GM21528 (cell line): ENCODE data around the gene MED1.
A peak's percentile ranks its signal among the peaks of the same experiment; 100 is the strongest.
"Not testable (repeated sequence)": the region's sequence is repeated elsewhere in the genome, so short reads cannot be mapped to it uniquely, and the experiment has no call there.

Experiments used
- ATAC-seq: cut with Tn5 transposase; IDR thresholded peaks from one replicate; pipeline ENCODE4 v1.9.1; 2021; ENCODE audit warnings: mild to moderate bottlenecking, moderate library complexity; ENCODE audit not compliant: unreplicated experiment, low FRiP score

MED1 gene

DNA sequence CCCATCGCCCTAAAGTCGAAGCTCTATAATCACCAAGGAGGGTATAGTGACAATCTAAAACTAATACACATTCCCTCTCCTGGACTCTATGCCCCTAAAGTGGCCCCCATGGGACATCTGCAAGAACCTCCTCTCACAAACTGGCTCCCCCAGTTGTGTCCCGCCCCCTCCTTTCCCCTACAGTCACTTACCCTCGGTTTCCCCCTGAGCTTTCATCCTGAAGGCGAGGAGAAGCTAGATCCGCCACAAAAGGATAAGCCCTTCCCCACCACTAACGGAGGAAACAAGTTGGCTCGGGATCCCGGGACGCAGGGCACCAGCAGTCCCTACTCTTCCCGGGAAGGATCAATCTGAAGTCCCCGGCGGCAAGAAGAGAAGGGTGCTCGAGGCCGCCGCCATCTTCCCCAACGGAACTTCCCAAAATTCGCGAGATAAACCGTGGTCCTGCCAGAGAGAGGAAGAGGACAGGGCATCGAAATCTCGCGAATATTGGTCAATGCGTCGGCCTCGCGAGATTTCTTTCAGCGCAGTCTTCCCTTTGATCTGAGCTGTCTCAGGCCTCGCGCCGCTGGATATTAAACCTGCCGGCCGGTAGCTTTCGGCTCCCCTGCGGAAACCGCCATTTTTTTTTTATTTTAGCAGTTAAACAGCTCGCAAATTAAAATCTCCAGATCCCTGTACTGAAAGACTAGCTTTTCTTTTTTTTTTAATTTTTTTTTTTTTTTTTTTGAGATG lies at the start of gene MED1:
MED1 (minus strand) TSS at position 417 of the 735 bp plus-strand sequence; CDS start at position 216, 201 bp downstream.
- ATAC-seq: peak; percentile 84

- not testable (repeated sequence) for ATAC-seq
Measured at GRCh38 chr17:39496921-39497320, 45.9 kb upstream of the MED1 start.

- ATAC-seq: no peak
Measured at GRCh38 chr17:39487946-39488345, 36.9 kb upstream of the MED1 start.

- ATAC-seq: not testable (repeated sequence)
Measured at GRCh38 chr17:39487490-39487889, 36.4 kb upstream of the MED1 start.

DNA sequence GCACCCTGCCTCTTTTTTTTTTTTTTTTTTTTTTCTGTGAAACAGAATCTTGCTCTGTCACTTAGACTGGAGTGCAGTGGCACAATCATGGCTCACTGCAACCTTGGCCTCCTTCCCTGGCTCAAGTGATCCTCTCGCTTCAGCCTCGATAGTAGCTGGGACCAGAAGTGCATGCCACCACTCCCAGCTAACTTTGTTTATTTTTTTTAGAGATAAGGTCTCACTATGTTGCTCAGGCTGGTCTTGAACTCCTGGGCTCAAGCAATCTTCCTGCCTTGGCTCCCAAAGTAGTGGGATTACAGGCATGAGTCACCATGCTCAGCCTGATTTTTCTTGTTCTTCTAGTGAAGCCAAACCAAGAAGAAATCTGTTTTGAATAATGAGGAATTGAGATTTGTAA lies 35.2 kb upstream of the MED1 start:
- no peak for ATAC-seq

GRCh38 chr17:39485555-39485954 lies 34.5 kb upstream of the MED1 start:
- no peak for ATAC-seq

GRCh38 chr17:39484178-39484577 lies 33.1 kb upstream of the MED1 start:
- ATAC-seq: no peak

- ATAC-seq: no peak
Measured at GRCh38 chr17:39483506-39483905, 32.4 kb upstream of the MED1 start.

- not testable (repeated sequence) for ATAC-seq
Measured at GRCh38 chr17:39479631-39480030, 28.6 kb upstream of the MED1 start.

DNA sequence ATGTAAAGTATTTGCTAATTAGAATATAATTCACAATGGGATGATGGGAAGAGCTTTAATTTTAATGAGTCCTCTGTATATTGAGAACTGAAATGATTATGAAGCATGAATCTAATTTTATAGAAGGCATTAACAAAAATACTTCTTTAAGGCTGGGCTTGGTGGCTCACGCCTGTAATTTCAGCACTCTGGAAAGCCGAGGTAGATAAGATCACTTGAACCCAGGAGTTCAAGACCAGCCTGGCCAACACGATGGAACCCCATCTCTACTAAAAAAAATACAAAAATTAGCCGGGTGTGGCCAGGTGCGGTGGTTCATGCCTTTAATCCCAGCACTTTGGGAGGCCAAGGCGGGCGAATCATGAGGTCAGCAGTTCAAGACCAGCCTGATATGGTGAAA lies 22.2 kb upstream of the MED1 start:
- ATAC-seq: no peak

DNA sequence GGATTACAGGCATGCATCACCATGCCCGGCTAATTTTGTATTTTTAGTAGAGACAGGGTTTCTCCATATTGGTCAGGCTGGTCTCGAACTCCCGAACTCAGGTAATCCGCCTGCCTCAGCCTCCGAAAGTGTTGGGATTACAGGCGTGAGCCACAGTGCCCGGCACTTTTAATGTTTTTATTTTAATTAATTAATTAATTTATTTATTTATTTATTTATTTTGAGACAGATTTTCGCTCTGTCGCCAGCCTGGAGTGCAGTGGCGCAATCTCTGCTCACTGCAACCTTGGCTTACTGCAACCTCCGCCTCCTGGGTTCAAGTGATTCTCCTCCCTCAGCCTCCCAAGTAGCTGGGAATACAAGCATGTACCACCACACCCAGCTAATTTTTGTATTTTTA lies 17.5 kb upstream of the MED1 start:
- ATAC-seq: not testable (repeated sequence)

DNA sequence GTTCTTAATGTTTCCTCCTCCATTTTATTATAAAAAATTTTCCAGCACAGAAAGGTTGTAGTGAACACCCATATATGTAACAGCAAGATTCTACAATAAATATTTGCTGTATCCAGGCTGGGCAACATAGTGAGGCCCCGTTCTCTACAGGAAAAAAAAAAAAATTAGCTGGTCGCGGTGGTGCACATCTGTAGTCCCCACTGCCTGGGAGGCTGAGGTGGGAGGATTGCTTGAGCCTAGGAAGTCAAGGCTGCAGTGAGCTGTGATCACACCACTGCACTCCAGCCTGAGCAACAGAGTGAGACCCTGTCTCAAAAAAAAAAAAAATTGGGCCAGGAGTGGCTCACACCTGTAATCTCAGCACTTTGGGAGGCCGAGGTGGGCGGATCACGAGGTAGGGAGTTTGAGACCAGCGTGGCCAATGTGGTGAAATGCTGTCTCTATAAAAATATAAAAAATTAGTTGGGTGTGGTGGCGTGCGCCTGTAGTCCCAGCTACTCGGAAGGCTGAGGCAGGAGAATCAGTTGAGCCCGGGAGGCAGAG lies 13.6 kb upstream of the MED1 start:
- not testable (repeated sequence) for ATAC-seq

GRCh38 chr17:39462631-39463375 lies 11.7 kb upstream of the MED1 start:
- ATAC-seq: no peak

DNA sequence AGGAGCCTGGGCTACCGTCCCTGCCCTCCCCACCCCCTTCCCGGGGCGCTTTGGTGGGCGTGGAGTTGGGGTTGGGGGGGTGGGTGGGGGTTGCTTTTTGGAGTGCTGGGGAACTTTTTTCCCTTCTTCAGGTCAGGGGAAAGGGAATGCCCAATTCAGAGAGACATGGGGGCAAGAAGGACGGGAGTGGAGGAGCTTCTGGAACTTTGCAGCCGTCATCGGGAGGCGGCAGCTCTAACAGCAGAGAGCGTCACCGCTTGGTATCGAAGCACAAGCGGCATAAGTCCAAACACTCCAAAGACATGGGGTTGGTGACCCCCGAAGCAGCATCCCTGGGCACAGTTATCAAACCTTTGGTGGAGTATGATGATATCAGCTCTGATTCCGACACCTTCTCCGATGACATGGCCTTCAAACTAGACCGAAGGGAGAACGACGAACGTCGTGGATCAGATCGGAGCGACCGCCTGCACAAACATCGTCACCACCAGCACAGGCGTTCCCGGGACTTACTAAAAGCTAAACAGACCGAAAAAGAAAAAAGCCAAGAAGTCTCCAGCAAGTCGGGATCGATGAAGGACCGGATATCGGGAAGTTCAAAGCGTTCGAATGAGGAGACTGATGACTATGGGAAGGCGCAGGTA lies 11.0 kb upstream of the MED1 start:
- ATAC-seq: peak; percentile 11

DNA sequence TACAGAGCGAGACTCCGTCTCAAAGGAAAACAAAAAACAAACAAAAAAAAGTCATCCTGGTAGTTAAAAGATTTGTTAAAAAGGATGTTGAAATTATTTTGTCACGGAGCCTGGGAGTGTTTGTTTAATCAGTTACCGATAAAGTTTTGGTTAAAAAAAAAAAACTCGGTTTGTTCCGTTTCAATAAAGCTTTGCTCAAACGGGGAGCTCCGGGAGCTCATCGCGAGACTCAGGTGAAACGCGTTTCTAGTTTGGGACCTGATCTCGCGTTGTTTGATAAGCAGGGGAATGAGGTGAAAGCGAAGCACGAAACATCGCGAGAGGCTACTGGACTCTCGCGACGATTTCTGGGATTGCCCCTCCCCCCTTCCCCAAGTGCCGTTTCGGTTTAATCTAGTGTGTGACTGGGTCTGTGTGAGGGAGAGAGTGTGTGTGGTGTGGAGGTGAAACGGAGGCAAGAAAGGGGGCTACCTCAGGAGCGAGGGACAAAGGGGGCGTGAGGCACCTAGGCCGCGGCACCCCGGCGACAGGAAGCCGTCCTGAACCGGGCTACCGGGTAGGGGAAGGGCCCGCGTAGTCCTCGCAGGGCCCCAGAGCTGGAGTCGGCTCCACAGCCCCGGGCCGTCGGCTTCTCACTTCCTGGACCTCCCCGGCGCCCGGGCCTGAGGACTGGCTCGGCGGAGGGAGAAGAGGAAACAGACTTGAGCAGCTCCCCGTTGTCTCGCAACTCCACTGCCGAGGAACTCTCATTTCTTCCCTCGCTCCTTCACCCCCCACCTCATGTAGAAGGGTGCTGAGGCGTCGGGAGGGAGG lies 10.3 kb upstream of the MED1 start, which contains the start of gene CDK12:
CDK12 (plus strand) TSS at position 374 of the 813 bp plus-strand sequence. CDS start 586 bp downstream, outside the sequence.
- ATAC-seq: peak; percentile 73

- no peak for ATAC-seq
Measured at GRCh38 chr17:39455919-39456318, 4.9 kb upstream of the MED1 start.

- ATAC-seq: no peak
Measured at GRCh38 chr17:39450051-39450450, 1.0 kb downstream of the MED1 start.

GRCh38 chr17:39447561-39447960 lies 3.5 kb downstream of the MED1 start:
- ATAC-seq: no peak

DNA sequence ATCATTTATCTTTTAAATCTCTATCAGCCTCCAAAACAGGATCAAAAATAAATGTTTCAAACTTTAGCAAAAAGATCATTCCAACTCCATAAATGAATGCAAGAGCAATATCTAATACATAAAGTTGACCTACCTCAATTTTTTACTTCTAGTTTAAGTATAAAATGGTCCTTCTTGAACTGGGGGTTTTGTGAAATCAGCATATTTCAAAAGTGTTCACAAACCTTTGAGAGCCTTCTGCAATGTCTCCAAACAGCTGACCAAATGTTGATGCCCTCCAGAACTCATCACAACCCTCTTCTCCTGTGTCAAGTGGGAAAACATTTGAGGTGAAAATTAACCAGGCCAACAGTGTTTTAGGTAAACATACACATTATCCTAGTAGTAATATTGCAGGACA lies 7.7 kb downstream of the MED1 start:
- ATAC-seq: no peak

DNA sequence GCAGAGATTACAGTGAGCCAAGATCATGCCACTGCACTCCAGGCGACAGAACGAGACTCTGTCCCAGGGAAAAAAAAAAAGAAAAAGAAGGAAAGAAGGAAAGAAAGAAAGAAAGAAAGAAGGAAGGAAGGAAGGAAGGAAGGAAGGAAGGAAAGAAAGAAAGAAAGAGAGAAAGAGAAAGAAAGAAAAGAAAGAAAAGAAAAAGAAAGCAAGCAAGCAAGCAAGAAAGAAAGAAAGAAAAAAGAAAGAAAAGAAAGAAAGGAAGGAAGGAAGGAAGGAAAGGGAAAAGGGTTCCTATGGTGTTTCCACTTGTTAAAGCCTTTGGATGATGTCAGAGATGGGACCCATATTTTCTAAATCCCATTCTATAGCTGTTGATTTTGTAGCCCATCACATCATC lies 11.2 kb downstream of the MED1 start:
- ATAC-seq: not testable (repeated sequence)
